ENCODE results near the gene GOLGA6L1.
"Not testable (repeated sequence)": the region's sequence is repeated elsewhere in the genome, so short reads cannot be mapped to it uniquely, and the experiment has no call there.

The GOLGA6L1 gene

GRCh38 chr15:23136722-23137121 lies at the start of gene GOLGA6L1:
TSS of gene GOLGA6L1 (minus strand) at chr15:23136822. CDS start at chr15:23136731, 91 bp downstream.
- not testable (repeated sequence) for DNase-seq (ENCODE audit: low read depth); H3K4me3 ChIP-seq (ENCODE audit: low read depth, low read length)

GRCh38 chr15:23181201-23181600 lies 44.6 kb upstream of the GOLGA6L1 start:
- not testable (repeated sequence) for DNase-seq (ENCODE audit: low read depth); H3K4me3 ChIP-seq (ENCODE audit: low read depth, low read length)

- not testable (repeated sequence) for H3K4me3 ChIP-seq (ENCODE audit: low read depth, low read length); DNase-seq (ENCODE audit: low read depth)
These were observed 43.9 kb upstream of the GOLGA6L1 start for GRCh38 chr15:23180547-23180927.

- H3K4me3 ChIP-seq (ENCODE audit: low read depth, low read length); DNase-seq (ENCODE audit: low read depth): not testable (repeated sequence)
These were observed 43.3 kb upstream of the GOLGA6L1 start for GRCh38 chr15:23179768-23180546.

GRCh38 chr15:23176683-23177082 lies 40.1 kb upstream of the GOLGA6L1 start:
- DNase-seq (ENCODE audit: low read depth) = not testable (repeated sequence)

GRCh38 chr15:23175606-23176005 lies 39.0 kb upstream of the GOLGA6L1 start:
- H3K4me3 ChIP-seq (ENCODE audit: low read depth, low read length); DNase-seq (ENCODE audit: low read depth): not testable (repeated sequence)

More at GRCh38 chr15:23176683-23177082, 40.1 kb upstream of the GOLGA6L1 start:
- H3K4me3 ChIP-seq (ENCODE audit: low read depth, low read length) = not testable (repeated sequence)

- not testable (repeated sequence) for H3K4me3 ChIP-seq (ENCODE audit: low read depth, low read length); DNase-seq (ENCODE audit: low read depth)
These were observed 38.1 kb upstream of the GOLGA6L1 start for GRCh38 chr15:23174609-23175140.

GRCh38 chr15:23132787-23133186 lies 3.8 kb downstream of the GOLGA6L1 start:
- DNase-seq (ENCODE audit: low read depth) = not testable (repeated sequence)

GRCh38 chr15:23118208-23118607 lies 18.4 kb downstream of the GOLGA6L1 start:
- no peak overlapping the region for H3K4me3 ChIP-seq (ENCODE audit: low read depth, low read length)
- TF ChIP-seq CTCF (IDR thresholded peaks at IDR 0.05; ENCODE audit: insufficient read depth, low read depth, low read length, missing control alignments) = no peak
- no peak for DNase-seq (ENCODE audit: low read depth)

More at GRCh38 chr15:23132787-23133186, 3.8 kb downstream of the GOLGA6L1 start:
- not testable (repeated sequence) for H3K4me3 ChIP-seq (ENCODE audit: low read depth, low read length)

- no peak for TF ChIP-seq CTCF (IDR thresholded peaks at IDR 0.05; ENCODE audit: insufficient read depth, low read depth, low read length, missing control alignments)
- H3K4me3 ChIP-seq (ENCODE audit: low read depth, low read length) = no peak overlapping the region
- no peak for DNase-seq (ENCODE audit: low read depth)
These were observed 40.8 kb downstream of the GOLGA6L1 start for GRCh38 chr15:23095796-23096195.

GRCh38 chr15:23083115-23083514 lies 53.5 kb downstream of the GOLGA6L1 start:
- DNase-seq (ENCODE audit: low read depth) = no peak
- TF ChIP-seq CTCF (IDR thresholded peaks at IDR 0.05; ENCODE audit: insufficient read depth, low read depth, low read length, missing control alignments) = no peak
- H3K4me3 ChIP-seq (ENCODE audit: low read depth, low read length) = no peak overlapping the region

- not testable (repeated sequence) for H3K4me3 ChIP-seq (ENCODE audit: low read depth, low read length); DNase-seq (ENCODE audit: low read depth)
These were observed 54.5 kb downstream of the GOLGA6L1 start for GRCh38 chr15:23081996-23082737.
